ENCODE measurements around the gene LIN37.

The LIN37 gene, protein sequence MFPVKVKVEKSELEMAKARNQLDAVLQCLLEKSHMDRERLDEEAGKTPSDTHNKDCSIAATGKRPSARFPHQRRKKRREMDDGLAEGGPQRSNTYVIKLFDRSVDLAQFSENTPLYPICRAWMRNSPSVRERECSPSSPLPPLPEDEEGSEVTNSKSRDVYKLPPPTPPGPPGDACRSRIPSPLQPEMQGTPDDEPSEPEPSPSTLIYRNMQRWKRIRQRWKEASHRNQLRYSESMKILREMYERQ

DNA sequence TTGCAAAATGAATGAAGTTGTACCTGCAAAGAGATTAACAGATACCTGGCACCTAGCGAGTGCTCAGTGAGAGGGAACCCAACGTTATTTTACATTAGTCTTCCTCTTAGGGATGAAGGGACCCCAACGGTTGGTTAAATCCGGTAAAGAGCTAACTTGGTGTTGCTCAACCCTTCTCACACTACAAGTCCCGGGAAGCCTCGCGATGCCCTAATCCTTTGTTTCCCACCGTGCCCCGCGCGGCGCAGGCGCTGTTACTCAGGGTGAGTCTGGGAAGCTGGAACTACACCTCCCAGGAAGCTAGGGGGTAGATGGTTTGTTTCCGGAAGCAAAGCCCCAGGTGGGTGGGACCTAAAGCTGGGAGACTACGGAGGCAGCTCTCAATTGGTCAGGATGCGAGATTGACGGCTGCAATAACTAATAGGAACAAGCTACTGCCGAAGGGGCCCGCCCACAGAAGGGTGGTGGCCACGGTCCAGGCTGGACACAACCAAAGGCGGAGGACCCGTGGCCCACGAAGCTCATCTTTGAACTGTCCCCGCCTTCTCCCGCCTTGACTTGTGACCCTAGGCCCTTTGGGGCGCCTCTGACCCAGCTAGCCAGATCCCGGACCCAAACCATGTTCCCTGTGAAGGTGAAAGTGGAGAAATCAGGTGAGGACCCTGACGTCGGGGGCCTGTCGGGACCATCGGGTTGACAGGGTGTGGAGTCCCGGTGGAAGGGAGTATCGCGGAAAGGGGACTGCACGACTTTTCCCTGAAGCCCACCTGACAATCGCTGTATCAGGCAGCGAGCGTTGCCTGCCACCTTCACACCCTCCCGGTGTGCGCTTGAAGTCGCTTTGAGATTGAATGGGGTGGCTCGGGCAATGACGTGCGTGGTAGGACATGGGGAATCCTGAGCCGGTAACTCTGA, at the start of gene LIN37:
Gene LIN37, plus strand, starts transcription at position 471 of the 915 bp plus-strand sequence. Its CDS starts 149 bp downstream, at position 620.
- DNase-seq: peak; percentile 99

DNA sequence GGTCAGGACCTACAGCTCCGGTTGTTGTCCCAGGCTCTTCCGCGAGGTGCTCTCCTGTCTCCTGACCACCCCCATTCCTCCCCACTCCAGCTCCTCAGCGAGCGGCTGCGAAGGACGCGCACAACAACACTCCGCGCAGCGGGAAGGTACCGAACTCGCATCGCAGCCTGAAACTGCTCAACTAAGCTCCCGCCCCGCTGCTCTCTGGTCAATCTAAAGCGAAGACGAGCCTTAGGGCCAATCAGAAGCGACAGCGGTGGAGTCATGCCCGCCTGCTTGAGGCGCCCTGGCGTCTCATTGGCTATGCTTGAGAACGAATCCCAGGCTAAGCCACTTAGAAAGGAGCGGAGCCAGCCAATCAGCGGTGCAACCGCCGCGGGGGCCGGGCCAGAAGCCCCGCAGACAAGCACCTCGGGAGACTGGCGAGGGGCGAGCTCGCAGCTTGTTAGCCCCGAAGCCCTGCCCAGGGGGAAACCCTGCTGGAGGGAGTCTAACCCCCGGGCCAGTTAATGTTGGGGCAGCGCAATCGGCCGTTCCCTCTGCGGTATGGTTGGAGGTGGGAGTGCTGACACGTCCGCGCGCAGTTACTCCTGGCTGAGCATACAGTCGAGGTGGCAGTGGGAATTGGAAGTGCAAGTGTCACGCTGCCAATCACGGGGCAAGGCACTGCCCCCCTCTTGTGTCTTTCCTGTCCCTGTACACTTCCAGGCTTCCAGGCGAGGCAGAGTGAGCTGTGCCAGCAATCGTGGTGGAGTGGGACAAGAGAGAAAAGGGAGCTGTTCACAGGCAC, 46.0 kb upstream of the LIN37 start:
- DNase-seq: peak; percentile 96

DNA sequence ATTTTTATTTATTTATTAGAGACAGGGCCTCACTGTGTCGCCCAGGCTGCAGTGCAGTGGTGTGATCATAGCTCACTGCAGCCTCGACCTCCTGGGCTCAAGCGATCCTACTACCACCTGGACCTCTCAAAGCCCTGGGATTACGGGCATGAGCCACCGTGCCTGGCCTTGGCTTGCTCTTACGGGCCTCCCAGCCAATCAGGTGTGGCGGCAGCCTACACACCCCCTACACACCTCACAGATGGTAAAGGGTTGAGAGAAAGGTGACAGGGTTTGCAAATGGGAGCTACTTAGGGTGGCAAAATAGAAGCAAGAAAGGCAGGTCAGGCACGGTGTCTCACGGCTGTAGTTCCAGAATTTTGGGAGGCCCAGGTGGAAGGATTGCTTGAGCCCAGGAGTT, 45.0 kb upstream of the LIN37 start:
- no peak for DNase-seq

DNA sequence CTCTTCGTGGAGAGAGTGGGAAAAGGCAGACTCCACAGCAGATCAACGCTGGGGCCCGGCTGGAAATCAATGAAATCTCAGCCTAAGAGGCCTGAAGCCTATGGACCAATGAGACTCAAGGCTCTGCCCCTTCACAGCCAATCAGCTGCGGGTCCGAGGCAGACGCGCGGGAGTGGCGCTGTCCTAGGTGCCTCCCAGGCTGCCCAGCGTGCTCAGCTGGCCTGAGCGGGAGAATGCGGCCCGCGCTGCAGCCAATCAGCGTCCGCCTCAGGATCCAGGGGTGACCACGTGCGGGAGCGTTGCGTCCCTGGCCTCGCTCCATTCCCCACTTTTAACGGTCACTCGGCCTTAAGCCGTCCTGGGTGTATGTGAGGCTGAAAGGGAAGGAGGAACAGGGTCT, 44.2 kb upstream of the LIN37 start, which contains the start of gene ZBTB32:
Gene ZBTB32, plus strand, starts transcription at position 341 of the 400 bp plus-strand sequence. CDS start 10,069 bp downstream, outside the sequence.
- peak; percentile 37 for DNase-seq

DNA sequence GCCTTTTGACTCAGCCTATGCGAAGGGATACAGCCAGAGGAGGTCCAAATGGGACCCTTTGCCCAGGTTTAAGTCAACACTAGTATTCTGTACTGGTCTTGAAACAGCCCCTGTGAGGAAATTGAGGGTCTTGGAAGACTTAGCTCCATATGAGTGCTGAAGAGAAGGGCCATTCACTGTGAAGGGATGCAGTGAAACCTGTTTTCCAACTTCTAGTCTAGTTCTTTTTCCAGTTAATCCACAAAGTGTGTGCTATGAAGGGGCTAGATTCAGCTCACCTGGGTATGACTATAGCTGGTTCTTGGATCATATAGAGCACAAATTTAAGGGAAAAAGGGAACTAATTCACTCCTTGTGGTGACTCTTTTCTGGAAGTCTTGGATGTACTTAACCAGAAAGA, 40.0 kb upstream of the LIN37 start:
- DNase-seq: no peak

DNA sequence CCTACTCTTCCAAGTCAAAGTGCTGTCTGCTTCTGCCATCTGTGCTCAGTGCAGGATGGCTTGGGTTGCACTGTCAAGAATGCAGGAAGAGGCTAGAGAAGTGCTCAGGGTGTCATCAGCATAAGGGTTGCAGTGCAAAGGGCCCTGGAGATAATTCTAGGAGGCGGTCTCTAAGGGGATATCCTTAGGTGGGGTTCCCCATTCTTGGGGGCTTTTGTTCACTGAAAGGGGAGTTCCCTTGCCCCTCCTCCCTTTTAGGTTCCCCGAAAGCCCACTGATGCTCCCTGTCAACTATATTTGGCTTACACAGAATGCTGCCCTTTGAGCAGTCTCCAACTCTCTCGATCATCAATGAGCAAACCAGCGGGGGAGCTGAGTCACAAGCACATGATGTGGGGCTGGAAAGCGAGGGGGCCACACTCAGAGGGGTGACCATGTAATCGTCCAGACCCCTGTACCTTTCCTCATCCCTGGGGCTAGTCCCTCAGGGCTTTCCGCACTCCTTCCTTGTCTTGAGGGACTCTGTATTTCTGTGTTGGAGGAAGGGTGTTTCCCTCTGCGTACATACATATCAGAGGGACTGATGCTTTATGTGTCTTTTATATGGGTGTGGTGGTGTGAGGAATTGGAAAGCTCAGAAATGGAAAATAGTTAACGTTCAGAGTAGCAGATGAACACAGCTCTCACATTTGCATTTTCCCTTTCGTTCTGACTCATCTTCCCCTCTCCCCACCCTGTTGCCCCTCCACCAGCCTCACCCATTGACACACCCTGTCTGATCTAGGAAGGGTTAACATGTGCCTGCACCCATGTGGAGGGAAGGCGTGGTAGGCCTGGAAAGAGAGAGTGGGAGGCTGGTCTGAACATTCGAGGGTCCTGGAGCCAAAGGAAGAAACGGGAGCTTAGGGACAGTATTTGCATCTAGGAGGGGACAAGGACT, 37.3 kb upstream of the LIN37 start:
- DNase-seq: peak; percentile 56

DNA sequence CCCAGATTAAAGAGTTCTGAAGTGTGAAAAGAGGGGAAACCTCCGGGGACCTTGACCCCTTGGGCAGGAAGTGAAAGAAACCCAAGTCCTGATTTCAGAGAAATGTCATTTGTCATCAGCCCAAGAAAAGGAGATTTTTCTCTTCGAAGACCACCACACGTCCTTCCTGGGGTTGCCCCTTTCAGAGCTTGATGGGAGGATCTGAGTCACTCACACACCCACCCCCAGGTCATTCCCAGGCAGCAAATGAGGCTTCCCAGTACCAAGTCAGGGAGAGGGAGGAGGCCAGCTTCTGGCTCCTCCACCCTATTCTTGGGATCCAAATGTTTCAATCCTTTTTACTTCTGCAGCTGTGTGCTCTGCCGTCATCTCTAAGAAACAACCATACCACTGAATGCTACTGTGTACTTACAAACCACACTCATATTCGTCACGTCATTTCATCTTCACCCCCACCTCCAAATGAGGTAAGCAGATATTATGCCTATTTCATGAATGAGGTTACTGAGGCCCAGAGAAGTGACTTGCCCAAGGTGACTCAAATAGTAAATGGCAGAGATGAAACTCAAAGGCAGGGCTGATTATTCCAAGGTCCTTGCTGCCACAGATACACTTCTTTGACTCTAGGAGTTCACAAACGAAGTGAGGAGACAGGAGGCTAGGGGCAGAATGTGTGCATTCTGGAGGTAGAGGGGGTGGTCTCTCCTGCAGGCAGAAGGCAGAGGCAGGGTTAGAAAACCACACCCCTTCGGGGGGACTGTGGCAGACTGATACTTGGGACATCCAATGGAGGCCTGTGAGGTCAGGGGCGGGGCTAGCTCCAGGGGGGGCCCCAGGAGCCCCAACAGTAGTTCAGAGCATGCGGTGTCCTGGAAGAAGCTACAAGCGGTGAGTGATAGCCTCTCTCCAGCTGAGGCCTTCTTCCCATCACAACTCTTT, 35.5 kb upstream of the LIN37 start:
- DNase-seq: peak; percentile 49

DNA sequence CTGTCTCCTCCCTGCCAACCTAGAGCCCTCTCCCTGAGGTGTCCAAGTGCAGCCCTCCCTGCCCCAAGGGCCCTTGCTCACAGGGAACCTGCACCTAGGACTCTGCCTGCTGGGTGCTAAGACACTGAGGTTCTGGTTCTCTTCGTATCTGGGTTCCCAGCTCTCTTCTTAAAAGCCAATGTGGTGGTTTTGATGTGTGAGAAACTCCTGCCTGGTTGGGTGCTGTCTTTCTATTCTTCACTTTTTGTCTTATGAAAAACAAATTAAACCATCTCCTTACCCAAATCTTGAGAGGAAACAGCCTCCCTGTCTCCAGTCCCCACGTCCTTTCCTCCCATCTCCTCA, 34.9 kb upstream of the LIN37 start:
- no peak for DNase-seq

DNA sequence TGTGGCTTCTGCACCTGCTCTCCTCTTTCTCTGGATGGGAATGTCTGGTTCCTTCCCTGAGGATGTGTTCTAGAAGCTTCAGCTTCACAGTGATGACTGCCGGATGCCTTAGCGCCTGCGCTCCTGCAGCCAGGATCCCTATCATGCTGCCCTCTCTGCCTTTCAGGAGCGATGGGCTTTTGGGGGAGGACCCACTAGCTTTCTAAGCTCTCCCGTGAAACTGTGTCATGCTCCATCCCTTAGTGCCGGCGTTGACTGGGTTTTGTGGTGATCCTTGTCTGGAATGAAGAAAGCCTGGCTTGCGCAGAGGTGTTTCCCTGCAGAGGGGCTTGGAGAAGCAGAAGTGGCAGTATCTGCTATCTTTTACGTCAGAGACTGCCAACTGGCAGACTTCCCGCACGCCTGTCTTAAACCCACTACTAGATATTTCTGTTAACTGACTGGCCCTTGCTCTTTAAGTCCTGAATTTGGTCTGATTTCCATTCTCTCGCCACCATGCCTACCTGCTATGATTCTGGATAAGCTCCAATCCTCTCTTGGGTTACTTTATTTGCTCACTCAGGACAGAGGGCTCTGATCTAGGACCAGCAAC, 34.4 kb upstream of the LIN37 start:
- no peak for DNase-seq

DNA sequence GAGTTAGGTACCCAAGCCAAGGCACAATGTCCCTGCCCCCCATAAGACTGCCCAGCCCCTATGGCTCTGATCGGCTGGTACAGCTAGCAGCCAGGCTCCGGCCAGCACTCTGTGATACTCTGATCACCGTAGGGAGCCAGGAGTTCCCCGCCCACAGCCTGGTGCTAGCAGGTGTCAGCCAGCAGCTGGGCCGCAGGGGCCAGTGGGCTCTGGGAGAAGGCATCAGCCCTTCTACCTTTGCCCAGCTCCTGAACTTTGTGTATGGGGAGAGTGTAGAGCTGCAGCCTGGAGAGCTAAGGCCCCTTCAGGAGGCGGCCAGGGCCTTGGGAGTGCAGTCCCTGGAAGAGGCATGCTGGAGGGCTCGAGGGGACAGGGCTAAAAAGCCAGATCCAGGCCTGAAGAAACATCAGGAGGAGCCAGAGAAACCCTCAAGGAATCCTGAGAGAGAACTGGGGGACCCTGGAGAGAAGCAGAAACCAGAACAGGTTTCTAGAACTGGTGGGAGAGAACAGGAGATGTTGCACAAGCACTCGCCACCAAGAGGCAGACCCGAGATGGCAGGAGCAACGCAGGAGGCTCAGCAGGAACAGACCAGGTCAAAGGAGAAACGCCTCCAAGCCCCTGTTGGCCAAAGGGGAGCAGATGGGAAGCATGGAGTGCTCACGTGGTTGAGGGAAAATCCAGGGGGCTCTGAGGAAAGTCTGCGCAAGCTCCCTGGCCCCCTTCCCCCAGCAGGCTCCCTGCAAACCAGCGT, 33.6 kb upstream of the LIN37 start:
- DNase-seq: no peak

DNA sequence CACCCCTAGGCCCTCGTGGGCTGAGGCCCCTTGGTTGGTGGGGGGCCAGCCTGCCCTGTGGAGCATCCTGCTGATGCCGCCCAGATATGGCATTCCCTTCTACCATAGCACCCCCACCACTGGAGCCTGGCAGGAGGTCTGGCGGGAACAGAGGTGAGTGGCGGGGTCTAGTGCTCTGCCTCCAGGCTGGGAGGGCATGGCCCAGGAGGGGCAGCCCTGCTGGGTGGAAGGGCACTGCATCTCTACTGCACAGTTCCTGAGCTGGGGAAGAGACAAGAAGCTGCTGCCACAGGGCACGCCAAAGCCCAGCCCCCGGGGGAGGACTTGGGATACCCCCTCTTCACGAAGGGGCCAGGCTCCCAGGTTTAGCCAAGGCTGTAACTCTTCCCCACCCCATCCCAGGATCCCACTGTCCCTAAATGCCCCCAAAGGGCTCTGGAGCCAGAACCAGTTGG, 33.0 kb upstream of the LIN37 start:
- no peak for DNase-seq

DNA sequence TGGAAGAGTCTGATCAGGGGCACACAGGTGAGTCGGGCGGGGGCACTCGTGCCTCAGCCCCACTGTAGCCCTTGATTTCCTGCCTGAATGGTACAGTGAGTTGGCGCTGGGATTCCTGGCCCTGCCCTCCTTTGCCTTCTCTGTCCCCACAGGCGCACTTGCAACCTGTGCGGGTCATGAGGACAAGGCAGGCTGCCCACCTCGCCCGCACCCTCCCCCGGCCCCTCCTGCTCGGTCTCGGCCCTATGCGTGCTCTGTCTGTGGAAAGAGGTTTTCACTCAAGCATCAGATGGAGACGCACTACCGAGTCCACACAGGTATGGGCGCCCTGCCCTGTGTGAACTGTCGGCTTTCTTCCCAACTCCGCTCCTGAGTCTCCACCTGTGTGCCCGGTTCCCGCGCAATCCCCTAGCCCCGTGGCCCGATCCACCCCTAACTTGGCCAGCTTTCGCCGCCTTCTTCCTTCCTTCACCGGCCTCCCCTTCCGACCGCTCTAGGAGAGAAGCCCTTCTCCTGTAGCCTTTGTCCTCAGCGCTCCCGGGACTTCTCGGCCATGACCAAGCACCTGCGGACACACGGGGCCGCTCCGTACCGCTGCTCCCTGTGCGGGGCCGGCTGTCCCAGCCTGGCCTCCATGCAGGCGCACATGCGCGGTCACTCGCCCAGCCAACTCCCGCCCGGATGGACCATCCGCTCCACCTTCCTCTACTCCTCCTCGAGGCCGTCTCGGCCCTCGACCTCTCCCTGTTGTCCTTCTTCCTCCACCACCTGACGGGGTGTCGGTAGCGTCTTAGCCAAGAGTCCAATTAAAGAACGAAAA, 32.2 kb upstream of the LIN37 start:
- DNase-seq: peak; percentile 52

DNA sequence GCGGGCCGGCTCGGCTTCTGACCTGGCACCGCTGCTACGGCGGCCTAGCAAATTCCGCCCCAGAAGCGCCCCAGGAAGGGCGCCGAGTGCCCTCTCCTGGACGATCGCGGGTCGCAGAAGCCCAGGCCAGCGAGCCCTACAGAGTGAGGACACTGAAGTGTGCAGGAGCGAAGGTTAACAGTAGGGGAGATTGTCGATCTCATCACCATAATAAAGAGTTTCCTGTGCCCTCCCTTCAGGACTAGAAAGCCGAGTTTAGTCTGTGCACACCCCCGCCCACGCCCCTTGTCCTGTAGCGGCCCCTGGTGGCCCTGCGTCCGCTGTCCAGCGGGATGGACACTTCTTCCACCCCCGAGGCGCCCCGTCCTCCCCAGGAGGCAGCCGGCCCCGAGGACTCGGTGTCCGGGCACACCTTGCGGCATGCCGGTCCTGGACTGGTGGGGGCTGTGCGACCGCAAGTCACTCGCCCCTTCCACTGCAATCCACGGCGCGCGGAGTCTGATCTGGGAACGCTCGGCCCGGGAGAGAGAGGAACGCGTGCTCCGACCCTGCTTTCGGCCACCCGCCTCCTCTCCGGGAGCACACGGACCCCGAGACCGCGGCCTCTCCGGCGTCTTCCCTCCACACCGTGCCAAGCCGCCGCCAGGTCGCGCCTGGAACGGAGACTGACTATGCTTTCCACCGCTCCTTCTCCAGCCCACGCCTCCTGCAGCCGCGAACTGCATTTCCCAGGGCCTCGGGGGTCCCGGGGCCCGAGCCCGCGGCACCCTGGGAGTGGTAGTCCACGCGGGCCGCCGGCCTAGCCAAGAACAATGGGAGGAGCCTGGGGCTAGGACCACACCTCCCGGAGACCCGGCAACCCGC, 31.3 kb upstream of the LIN37 start:
- peak; percentile 95 for DNase-seq

DNA sequence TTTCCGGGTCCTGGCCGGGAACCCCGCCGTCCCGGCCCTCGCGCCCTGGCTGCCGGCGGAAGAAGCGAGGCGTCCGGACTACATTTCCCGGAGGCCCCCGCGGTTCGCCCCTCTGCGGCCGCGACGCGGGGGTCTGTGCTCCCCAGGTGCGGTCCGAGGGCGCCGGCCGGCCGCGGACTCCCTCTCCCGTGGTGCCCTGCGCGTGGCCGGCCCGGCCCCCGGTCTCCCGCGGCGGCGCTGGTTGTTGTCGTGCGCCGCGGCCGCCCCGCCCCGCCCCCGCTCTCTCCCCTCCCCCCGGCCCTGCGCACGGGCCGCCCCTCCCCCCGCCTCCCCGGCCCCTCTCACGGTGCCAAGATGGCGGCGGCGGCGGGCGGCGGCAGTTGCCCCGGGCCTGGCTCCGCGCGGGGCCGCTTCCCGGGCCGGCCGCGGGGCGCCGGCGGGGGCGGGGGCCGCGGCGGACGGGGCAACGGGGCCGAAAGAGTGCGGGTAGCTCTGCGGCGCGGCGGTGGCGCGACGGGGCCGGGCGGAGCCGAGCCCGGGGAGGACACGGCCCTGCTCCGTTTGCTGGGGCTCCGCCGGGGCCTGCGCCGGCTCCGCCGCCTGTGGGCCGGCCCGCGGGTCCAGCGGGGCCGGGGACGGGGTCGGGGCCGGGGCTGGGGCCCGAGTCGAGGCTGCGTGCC, 30.6 kb upstream of the LIN37 start, which contains the start of gene KMT2B:
Gene KMT2B, plus strand, starts transcription at position 339 of the 680 bp plus-strand sequence. Its CDS starts 16 bp downstream, at position 355.
- peak; percentile 22 for DNase-seq

DNA sequence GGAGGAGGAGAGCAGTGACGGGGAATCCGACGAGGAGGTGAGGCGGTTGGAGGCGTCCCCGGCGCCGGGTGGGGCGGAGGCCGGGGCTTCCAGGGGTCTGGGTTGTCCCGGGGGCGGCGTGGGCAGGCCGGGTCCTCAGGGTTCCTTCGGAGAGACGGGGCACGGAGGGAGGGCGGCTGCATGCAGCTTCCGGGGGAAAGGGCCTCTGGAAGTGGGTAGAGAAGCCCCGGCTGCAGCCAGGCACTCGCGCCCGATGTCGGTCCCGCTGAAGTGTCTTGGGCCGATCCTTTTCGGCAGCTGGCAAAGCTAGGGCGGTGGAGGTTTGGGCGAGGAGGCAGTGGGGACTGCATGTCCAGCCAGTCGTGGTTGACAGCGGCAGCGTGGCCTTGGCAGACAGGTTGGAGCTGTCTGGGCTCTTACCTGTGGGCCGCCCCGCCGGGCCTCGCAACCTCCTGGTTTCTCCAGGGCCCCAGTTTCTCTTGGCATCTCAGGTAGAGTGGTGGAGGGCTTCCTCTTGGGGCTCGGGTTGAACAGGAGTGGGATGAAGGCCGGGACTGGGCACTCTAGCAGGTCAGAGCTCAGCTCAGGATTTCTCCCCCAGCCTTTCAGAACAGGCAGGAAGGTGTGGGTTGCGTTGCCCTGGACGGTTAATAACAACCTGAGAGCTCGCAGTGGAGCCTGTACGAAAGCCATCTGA, 29.9 kb upstream of the LIN37 start:
- peak; percentile 24 for DNase-seq
